OCI-LY1 (cell line): ENCODE data around the gene FDXR.

ENCODE experiments used
- H2AFZ ChIP-seq: fragments of 200-600 bp; sonication (generic), shearing (Covaris generic); 2 replicates; pipeline ENCODE4 v1.6.0; 2014; ENCODE audit warnings: antibody characterized with exemption, mild to moderate bottlenecking, low read length
- H3F3A ChIP-seq: fragments of 200-600 bp; sonication (generic), shearing (Covaris generic); 2 replicates; pipeline ENCODE4 v1.6.0; 2014; ENCODE audit warnings: mild to moderate bottlenecking, antibody characterized with exemption, low read length, moderate library complexity; ENCODE audit not compliant: insufficient read depth
- H3K27ac ChIP-seq: fragments of 200-600 bp; sonication (generic); 2 replicates; pipeline ENCODE4 v1.5.1; 2014; ENCODE audit warnings: low read length, mixed run types, mild to moderate bottlenecking, low read depth; ENCODE audit not compliant: poor library complexity, severe bottlenecking
- H3K27me3 ChIP-seq: fragments of 200-600 bp; sonication (generic); 2 replicates; pipeline ENCODE4 v1.6.0; 2014; ENCODE audit warnings: antibody characterized with exemption, mild to moderate bottlenecking, low read length, moderate library complexity; ENCODE audit not compliant: insufficient read depth
- H3K36me3 ChIP-seq: fragments of 200-600 bp; sonication (generic); 2 replicates; pipeline ENCODE4 v1.6.1; 2014; ENCODE audit warnings: mild to moderate bottlenecking, antibody characterized with exemption, low read length, moderate library complexity, mixed read lengths; ENCODE audit not compliant: insufficient read depth
- H3K4me1 ChIP-seq: fragments of 200-600 bp; sonication (generic); 2 replicates; pipeline ENCODE4 v1.5.1; 2014; ENCODE audit warnings: mild to moderate bottlenecking, low read length, moderate library complexity; ENCODE audit not compliant: insufficient read depth, severe bottlenecking
- H3K4me2 ChIP-seq: fragments of 200-600 bp; sonication (generic), shearing (Covaris generic); 2 replicates; pipeline ENCODE4 v1.6.1; 2014; ENCODE audit warnings: low read length
- H3K4me3 ChIP-seq: fragments of 200-600 bp; sonication (generic); 2 replicates; pipeline ENCODE4 v1.5.1; 2014; ENCODE audit warnings: low read length, low read depth, mild to moderate bottlenecking, mixed read lengths; ENCODE audit not compliant: poor library complexity, severe bottlenecking
- H3K79me2 ChIP-seq: fragments of 200-600 bp; shearing (Covaris generic); 2 replicates; pipeline ENCODE4 v1.6.1; 2016; ENCODE audit warnings: mixed run types, low read length, mixed read lengths; ENCODE audit not compliant: insufficient read depth
- H3K9ac ChIP-seq: fragments of 200-600 bp; sonication (generic), shearing (Covaris generic); 2 replicates; pipeline ENCODE4 v1.6.1; 2014; ENCODE audit warnings: mild to moderate bottlenecking, low read length, mixed read lengths
- H3K9me2 ChIP-seq: fragments of 200-600 bp; sonication (generic), shearing (Covaris generic); 2 replicates; pipeline ENCODE4 v1.6.1; 2014; ENCODE audit warnings: low read depth, mild to moderate bottlenecking, low read length, mixed read lengths
- H3K9me3 ChIP-seq: fragments of 200-600 bp; shearing (Covaris generic); 2 replicates; pipeline ENCODE4 v1.6.1; 2014; ENCODE audit warnings: low read length, mixed read lengths
- H4K20me1 ChIP-seq: fragments of 200-600 bp; sonication (generic), shearing (Covaris generic); 2 replicates; pipeline ENCODE4 v1.6.0; 2016; ENCODE audit warnings: mild to moderate bottlenecking, low read length; ENCODE audit not compliant: insufficient read depth
- EZH2 ChIP-seq: fragments of 200-600 bp; sonication (generic), shearing (Covaris generic); IDR thresholded peaks from 2 replicates; pipeline ENCODE4 v1.8.0; 2017; ENCODE audit warnings: borderline replicate concordance, mixed run types, mild to moderate bottlenecking, antibody characterized with exemption, low read length, moderate library complexity, mixed read lengths
- TF ChIP-seq, protein P1 (sequence below): fragments of 200-600 bp; sonication (generic), shearing (Covaris generic); IDR thresholded peaks from 2 replicates; pipeline ENCODE4 v1.5.1; 2017; ENCODE audit warnings: mild to moderate bottlenecking, antibody characterized with exemption, low read length, moderate library complexity, mixed read lengths

The FDXR gene

DNA sequence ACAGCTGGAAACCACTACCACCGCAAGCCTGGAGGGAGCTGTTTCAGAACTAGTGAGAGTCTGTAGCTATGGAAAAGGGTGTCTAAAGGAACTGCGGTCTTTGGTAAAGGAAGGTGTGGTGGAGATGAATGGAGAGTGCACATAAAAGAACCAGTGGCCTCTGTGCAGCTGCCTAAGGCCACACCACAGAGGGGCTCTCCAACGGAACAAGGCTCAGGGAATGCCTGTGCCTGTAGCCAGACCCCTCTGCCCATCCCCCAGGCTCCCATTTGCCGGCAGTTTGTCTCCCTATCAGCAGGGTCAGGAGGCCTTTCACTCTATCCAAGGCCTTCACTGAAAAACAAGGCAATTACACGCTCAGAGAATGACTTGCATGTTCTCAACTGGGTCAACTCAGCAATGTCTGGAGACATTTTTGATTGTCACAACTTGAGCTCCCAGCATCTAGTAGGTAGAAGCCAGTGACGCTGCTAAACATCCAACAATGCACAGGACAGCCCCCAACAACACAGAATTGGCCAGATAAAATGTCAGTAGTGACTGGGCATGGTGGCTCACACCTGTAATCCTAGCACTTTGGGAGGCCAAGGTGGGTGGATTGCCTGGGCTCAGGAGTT lies 3.3 kb upstream of the FDXR start:
- Histone ChIP-seq H3K79me2 (no peaks in the 10 kb centered on the region), H3K9ac (no peak overlapping the region), H3K4me2 (no peak overlapping the region), H4K20me1 (no peaks in the 10 kb centered on the region), H2AFZ (no peak overlapping the region), H3F3A (no peaks in the 10 kb centered on the region), H3K36me3 (no peaks in the 10 kb centered on the region), H3K27ac (no peak overlapping the region), H3K4me3 (no peak overlapping the region), H3K9me2 (no peaks in the 10 kb centered on the region), H3K27me3 (no peaks in the 10 kb centered on the region), H3K9me3 (no peaks in the 10 kb centered on the region), H3K4me1 (peaks cover 15% of the 10 kb centered on the region)
- TF ChIP-seq EZH2 = no peak
- TF ChIP-seq, protein P1, sequence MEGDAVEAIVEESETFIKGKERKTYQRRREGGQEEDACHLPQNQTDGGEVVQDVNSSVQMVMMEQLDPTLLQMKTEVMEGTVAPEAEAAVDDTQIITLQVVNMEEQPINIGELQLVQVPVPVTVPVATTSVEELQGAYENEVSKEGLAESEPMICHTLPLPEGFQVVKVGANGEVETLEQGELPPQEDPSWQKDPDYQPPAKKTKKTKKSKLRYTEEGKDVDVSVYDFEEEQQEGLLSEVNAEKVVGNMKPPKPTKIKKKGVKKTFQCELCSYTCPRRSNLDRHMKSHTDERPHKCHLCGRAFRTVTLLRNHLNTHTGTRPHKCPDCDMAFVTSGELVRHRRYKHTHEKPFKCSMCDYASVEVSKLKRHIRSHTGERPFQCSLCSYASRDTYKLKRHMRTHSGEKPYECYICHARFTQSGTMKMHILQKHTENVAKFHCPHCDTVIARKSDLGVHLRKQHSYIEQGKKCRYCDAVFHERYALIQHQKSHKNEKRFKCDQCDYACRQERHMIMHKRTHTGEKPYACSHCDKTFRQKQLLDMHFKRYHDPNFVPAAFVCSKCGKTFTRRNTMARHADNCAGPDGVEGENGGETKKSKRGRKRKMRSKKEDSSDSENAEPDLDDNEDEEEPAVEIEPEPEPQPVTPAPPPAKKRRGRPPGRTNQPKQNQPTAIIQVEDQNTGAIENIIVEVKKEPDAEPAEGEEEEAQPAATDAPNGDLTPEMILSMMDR = no peak

DNA sequence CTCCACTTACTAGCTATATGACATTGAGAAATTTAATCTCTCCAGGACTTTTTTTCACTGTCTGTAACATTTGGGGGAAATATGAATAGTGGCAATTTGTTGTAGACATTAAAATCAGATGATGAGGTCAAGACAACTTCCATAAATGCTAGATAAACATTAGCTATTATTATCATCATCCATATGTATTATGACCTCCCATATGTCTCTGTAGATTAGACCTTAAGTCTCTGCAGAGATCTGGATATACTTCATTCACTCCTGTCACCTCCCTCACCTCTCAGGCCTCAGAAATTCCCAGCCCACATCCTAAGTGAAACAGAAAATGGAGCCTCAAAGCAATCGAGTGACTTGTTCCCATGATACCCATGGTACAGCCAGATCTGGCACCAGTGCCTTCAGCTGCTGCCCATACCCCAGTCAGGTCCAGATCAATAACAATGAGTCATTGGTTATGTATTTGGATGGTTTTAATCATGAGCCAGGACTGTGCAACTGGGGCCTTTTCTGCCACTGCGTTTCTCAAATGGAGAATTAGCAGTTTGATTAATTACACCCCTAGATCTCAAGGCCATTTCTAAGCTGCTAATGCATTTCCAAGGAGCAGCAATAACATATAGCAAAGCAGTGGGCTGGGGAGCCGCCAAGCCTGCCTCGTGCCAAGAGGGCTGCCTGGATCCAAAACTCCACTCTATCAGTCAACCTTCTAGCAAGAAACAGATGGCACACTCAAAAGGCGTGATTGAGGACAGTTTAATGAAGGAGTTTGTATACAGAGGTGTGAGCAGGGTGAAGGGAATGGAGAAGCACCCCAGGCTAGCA lies 2.6 kb upstream of the FDXR start:
- Histone ChIP-seq H3K79me2 (no peaks in the 10 kb centered on the region), H3K4me3 (no peak overlapping the region), H3K4me1 (peaks cover 15% of the 10 kb centered on the region), H2AFZ (no peak overlapping the region), H3K9ac (no peak overlapping the region), H3K9me2 (no peaks in the 10 kb centered on the region), H3K27me3 (no peaks in the 10 kb centered on the region), H4K20me1 (no peaks in the 10 kb centered on the region), H3K27ac (no peak overlapping the region), H3K36me3 (no peaks in the 10 kb centered on the region), H3F3A (no peaks in the 10 kb centered on the region), H3K4me2 (no peak overlapping the region), H3K9me3 (no peaks in the 10 kb centered on the region)
- no peak for TF ChIP-seq EZH2
- TF ChIP-seq, protein P1 = no peak

DNA sequence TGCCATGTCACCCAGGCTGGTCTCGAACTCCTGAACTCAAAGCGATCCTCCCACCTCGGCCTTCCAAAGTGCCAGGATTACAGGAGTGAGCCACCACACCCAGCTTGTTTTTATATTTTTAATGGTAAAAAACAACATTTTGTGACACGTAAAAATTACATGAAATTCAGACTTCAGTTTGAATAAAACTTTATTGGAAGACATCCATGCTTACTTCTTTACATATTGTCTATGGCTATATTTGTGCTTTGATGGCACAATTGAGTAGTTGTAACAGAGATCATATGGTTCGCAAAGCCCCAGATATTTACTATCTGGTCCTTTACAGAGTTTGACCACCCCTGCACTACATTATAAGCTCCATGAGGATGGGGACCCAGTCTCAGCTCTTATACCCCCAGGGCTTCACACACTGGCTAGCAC lies 1.8 kb upstream of the FDXR start:
- TF ChIP-seq EZH2 = no peak
- TF ChIP-seq, protein P1 = no peak
- no peak overlapping the region for H3K27ac ChIP-seq
- H3K4me2 ChIP-seq = no peak overlapping the region

More for the DNA sequence above, 1.8 kb upstream of the FDXR start:
- Histone ChIP-seq H3K9me2 (no peaks in the 10 kb centered on the region), H3K79me2 (no peaks in the 10 kb centered on the region), H3K9ac (no peak overlapping the region), H3K9me3 (no peaks in the 10 kb centered on the region), H3K4me1 (peaks cover 15% of the 10 kb centered on the region), H3K36me3 (no peaks in the 10 kb centered on the region), H3K4me3 (no peak overlapping the region), H2AFZ (no peak overlapping the region), H4K20me1 (no peaks in the 10 kb centered on the region), H3F3A (no peaks in the 10 kb centered on the region), H3K27me3 (no peaks in the 10 kb centered on the region)
